H1 (cell line): ENCODE results near the gene HSPA1B. TPM values are rescaled to one million over a fixed set of nuclear protein-coding genes. Genes with fewer than 3 reads are reported as not detected.
A peak's percentile ranks its signal among the peaks of the same experiment; 100 is the strongest.

Experiments used
- CTCF ChIA-PET: fragments of 300-600 bp; sonication (Branson Sonifier 250); formaldehyde crosslinking; loops from one replicate; lab custom pipeline; 2021; ENCODE audit not compliant: partially characterized antibody; lab: Charles Lee
- POLR2A ChIA-PET: fragments of 300-600 bp; sonication (Branson Sonifier 250); formaldehyde crosslinking; loops from one replicate; lab custom pipeline; 2021; ENCODE audit warnings: inconsistent platforms; ENCODE audit not compliant: partially characterized antibody; lab: Charles Lee
- DNase-seq, 2 experiments: peaks; one replicate each; pipeline versions ENCODE4 v3.0.0 to v3.0.0-alpha.2; 2010 to 2022; ENCODE audit warnings: low spot score in 2 of 2, low read depth in 1 of 2, mixed read lengths in 1 of 2
- FAIRE-seq: peaks from 2 replicates; lab custom pipeline; 2011; peaks lifted over from hg19 to GRCh38; lab: Jason Lieb, UNC
- H2AFZ ChIP-seq: 2 replicates; pipeline ENCODE4 v1.8.1; 2012; ENCODE audit warnings: low read length, inconsistent platforms
- H2AK5ac ChIP-seq: 2 replicates; pipeline ENCODE4 v1.6.1; 2013; ENCODE audit warnings: low read depth, low read length
- H2BK120ac ChIP-seq: replicated peaks from 2 replicates; pipeline ENCODE3; 2013; ENCODE audit warnings: low read depth, low read length, inconsistent platforms
- H2BK12ac ChIP-seq: 2 replicates; pipeline ENCODE4 v1.6.1; 2013; ENCODE audit warnings: low read depth, low read length
- H2BK15ac ChIP-seq: 2 replicates; pipeline ENCODE4 v1.6.1; 2013; ENCODE audit warnings: low read length
- H2BK20ac ChIP-seq: 2 replicates; pipeline ENCODE4 v1.6.1; 2013; ENCODE audit warnings: low read length
- H2BK5ac ChIP-seq: 2 replicates; pipeline ENCODE4 v1.6.1; 2013; ENCODE audit warnings: low read depth, low read length
- H3K14ac ChIP-seq: 2 replicates; pipeline ENCODE4 v1.6.1; 2013; ENCODE audit warnings: inconsistent platforms; ENCODE audit not compliant: insufficient read length
- H3K18ac ChIP-seq: 2 replicates; pipeline ENCODE4 v1.6.1; 2013; ENCODE audit warnings: low read length; ENCODE audit errors: extremely low read depth
- H3K23ac ChIP-seq: 2 replicates; pipeline ENCODE4 v1.6.1; 2013; ENCODE audit warnings: inconsistent platforms; ENCODE audit not compliant: insufficient read length
- H3K23me2 ChIP-seq: 2 replicates; pipeline ENCODE4 v1.6.1; 2013; ENCODE audit warnings: low read depth, low read length
- H3K27ac ChIP-seq: 2 replicates; pipeline ENCODE4 v1.6.1; 2011; ENCODE audit warnings: low read depth, low read length, inconsistent platforms
- H3K27me3 ChIP-seq, 4 experiments: replicated peaks in 1 of 4; 1 replicate in 1 of 4; 2 replicates in 3 of 4; pipeline versions ENCODE4 v1.6.1 to v1.8.1; 2011 to 2013; ENCODE audit warnings: low read length in 3 of 4, mild to moderate bottlenecking in 3 of 4, inconsistent platforms in 2 of 4, mixed read lengths in 2 of 4, moderate library complexity in 1 of 4; ENCODE audit not compliant: control insufficient read depth in 3 of 4, insufficient read depth in 3 of 4; ENCODE audit errors: extremely low read depth in 1 of 4
- H3K36me3 ChIP-seq, 4 experiments: 2 replicates each; pipeline versions ENCODE4 v1.6.1 to v1.8.1; 2011 to 2013; ENCODE audit warnings: mild to moderate bottlenecking in 4 of 4, low read length in 3 of 4, moderate library complexity in 2 of 4, control low read depth in 1 of 4, inconsistent platforms in 1 of 4; ENCODE audit not compliant: insufficient read depth in 4 of 4, control insufficient read depth in 2 of 4
- H3K4ac ChIP-seq: replicated peaks from 2 replicates; pipeline ENCODE3; 2013; ENCODE audit warnings: low read length, low read depth, mixed read lengths, inconsistent platforms; ENCODE audit not compliant: insufficient read length
- H3K4me1 ChIP-seq, 4 experiments: replicated peaks in 1 of 4; 1 replicate in 1 of 4; 2 replicates in 3 of 4; pipeline versions ENCODE4 v1.6.1 to v1.8.1; 2011 to 2013; ENCODE audit warnings: low read length in 3 of 4, inconsistent platforms in 2 of 4, mixed read lengths in 1 of 4; ENCODE audit not compliant: insufficient read depth in 4 of 4, control insufficient read depth in 3 of 4
- H3K4me2 ChIP-seq, 2 experiments: 2 replicates each; pipeline versions ENCODE4 v1.6.1 to v1.8.1; 2011 to 2013; ENCODE audit warnings: low read depth in 2 of 2, low read length in 2 of 2, control low read depth in 1 of 2, inconsistent platforms in 1 of 2, mild to moderate bottlenecking in 1 of 2; ENCODE audit not compliant: insufficient read depth in 1 of 2
- H3K4me3 ChIP-seq, 4 experiments: fragments of 200-600, 300-600 bp in 1 of 4; sonication (generic), shearing (Covaris generic), sonication (Bioruptor Twin) in 1 of 4; 2 replicates each; pipeline versions ENCODE4 v1.5.1 to v1.8.1; 2011 to 2016; ENCODE audit warnings: low read length in 4 of 4, low read depth in 3 of 4, control low read depth in 2 of 4, inconsistent platforms in 2 of 4, mild to moderate bottlenecking in 2 of 4, mixed read lengths in 1 of 4, moderate library complexity in 1 of 4; ENCODE audit not compliant: insufficient read depth in 2 of 4; ENCODE audit errors: extremely low read depth in 1 of 4
- H3K56ac ChIP-seq: replicated peaks from 2 replicates; pipeline ENCODE3; 2013; ENCODE audit warnings: low read depth, mild to moderate bottlenecking, mixed read lengths, low read length, inconsistent platforms; ENCODE audit not compliant: insufficient read length
- H3K79me1 ChIP-seq: 2 replicates; pipeline ENCODE4 v1.6.1; 2013; ENCODE audit warnings: low read depth, low read length, control low read depth
- H3K79me2 ChIP-seq, 2 experiments: 2 replicates each; pipeline versions ENCODE4 v1.6.1 to v1.8.1; 2012 to 2013; ENCODE audit warnings: low read length in 2 of 2, mild to moderate bottlenecking in 2 of 2, inconsistent platforms in 1 of 2; ENCODE audit not compliant: insufficient read depth in 2 of 2, control insufficient read depth in 1 of 2
- H3K9ac ChIP-seq, 4 experiments: replicated peaks in 1 of 4; 1 replicate in 1 of 4; 2 replicates in 3 of 4; pipeline versions ENCODE4 v1.6.1 to v1.8.1; 2011 to 2013; ENCODE audit warnings: low read depth in 3 of 4, low read length in 3 of 4, control low read depth in 2 of 4, mild to moderate bottlenecking in 2 of 4, moderate library complexity in 2 of 4, inconsistent platforms in 1 of 4; ENCODE audit errors: extremely low read depth in 1 of 4
- H3K9me3 ChIP-seq, 2 experiments: 2 replicates each; pipeline versions ENCODE4 v1.6.1 to v1.8.1; 2012 to 2013; ENCODE audit warnings: mild to moderate bottlenecking in 2 of 2, moderate library complexity in 2 of 2, control low read depth in 1 of 2, inconsistent platforms in 1 of 2, low read depth in 1 of 2, low read length in 1 of 2, mixed read lengths in 1 of 2; ENCODE audit not compliant: insufficient read depth in 2 of 2
- H4K20me1 ChIP-seq, 2 experiments: replicated peaks in 1 of 2; 2 replicates each; pipeline versions ENCODE3 to v1.8.1; 2011 to 2013; ENCODE audit warnings: inconsistent platforms in 2 of 2, low read length in 2 of 2, mild to moderate bottlenecking in 1 of 2; ENCODE audit not compliant: insufficient read depth in 2 of 2, control insufficient read depth in 1 of 2
- H4K5ac ChIP-seq: 2 replicates; pipeline ENCODE4 v1.6.1; 2013; ENCODE audit warnings: low read length, low read depth, mixed read lengths, inconsistent platforms; ENCODE audit not compliant: insufficient read length
- H4K8ac ChIP-seq: 2 replicates; pipeline ENCODE4 v1.8.0; 2013; ENCODE audit warnings: mild to moderate bottlenecking, moderate library complexity, low read length, inconsistent platforms; ENCODE audit not compliant: insufficient read depth; ENCODE audit errors: extremely low read depth
- H4K91ac ChIP-seq: replicated peaks from 2 replicates; pipeline ENCODE3; 2013; ENCODE audit warnings: low read length, mixed read lengths, inconsistent platforms; ENCODE audit not compliant: insufficient read length
- CREB1 ChIP-seq: IDR thresholded peaks from 2 replicates; pipeline ENCODE4 v1.6.1; 2012; ENCODE audit warnings: inconsistent platforms
- CTCF ChIP-seq, 3 experiments: IDR thresholded peaks; 1 replicate in 2 of 3; 2 replicates in 1 of 3; pipeline versions ENCODE4 v1.5.1 to v1.6.1; 2011; ENCODE audit warnings: low read length in 3 of 3, mild to moderate bottlenecking in 3 of 3, inconsistent platforms in 2 of 3, low read depth in 1 of 3, moderate library complexity in 1 of 3; ENCODE audit not compliant: insufficient read depth in 1 of 3; ENCODE audit errors: control extremely low read depth in 1 of 3
- KDM5A ChIP-seq: fragments of 200-600 bp; IDR thresholded peaks from 2 replicates; pipeline ENCODE4 v1.7.1; 2012; ENCODE audit warnings: mild to moderate bottlenecking, low read length, inconsistent platforms, mixed read lengths
- RAD21 ChIP-seq, 2 experiments: IDR thresholded peaks in 1 of 2; conservative IDR thresholded peaks in 1 of 2; 2 replicates each; pipeline ENCODE4 v1.6.1; 2011; ENCODE audit warnings: low read depth in 2 of 2, low read length in 2 of 2, improper control_type of control experiment in 1 of 2, inconsistent platforms in 1 of 2, mild to moderate bottlenecking in 1 of 2, moderate library complexity in 1 of 2
- RXRA ChIP-seq: IDR thresholded peaks from 2 replicates; pipeline ENCODE4 v1.6.1; 2011; ENCODE audit warnings: low read depth, mild to moderate bottlenecking, low read length, moderate library complexity; ENCODE audit not compliant: insufficient read depth
- SIN3A ChIP-seq, 2 experiments: IDR thresholded peaks in 1 of 2; conservative IDR thresholded peaks in 1 of 2; 2 replicates each; pipeline ENCODE4 v1.6.1; 2011 to 2012; ENCODE audit warnings: low read length in 2 of 2, improper control_type of control experiment in 1 of 2, low read depth in 1 of 2, mild to moderate bottlenecking in 1 of 2
- TBP ChIP-seq: IDR thresholded peaks from 2 replicates; pipeline ENCODE4 v1.6.1; 2011; ENCODE audit warnings: low read depth, low read length, improper control_type of control experiment
- WGBS, 2 experiments: shearing (Covaris generic) in 1 of 2; methylation state at CpG; one replicate each; pipeline versions ENCODE4 v1.1.6 to v1.1.7; 2013 to 2015; ENCODE audit warnings: low lambda C conversion rate in 2 of 2, mixed read lengths in 2 of 2, inconsistent platforms in 1 of 2, low coverage in 1 of 2, missing lambda C conversion rate in 1 of 2; ENCODE audit not compliant: insufficient replicate concordance in 2 of 2, insufficient coverage in 1 of 2, insufficient read length in 1 of 2; ENCODE audit errors: extremely low coverage in 1 of 2, missing lambda C conversion rate in 1 of 2; 5-methylcytosine and 5-hydroxymethylcytosine counted together
- polyA plus RNA-seq, 7 experiments: library from polyadenylated mRNA; depleted of rRNA in 3 of 7; stranded (reverse) in 5 of 7; unstranded in 2 of 7; fragments of >200 nt in 5 of 7; fragments of 200-250 nt in 2 of 7; gene quantifications; 1 replicate in 5 of 7; 2 replicates in 1 of 7; 4 replicates in 1 of 7; pipeline versions ENCODE4 v1.2.1 to v1.2.3, GENCODE V29; 2011 to 2013; ENCODE audit warnings: missing spikeins in 2 of 7, mixed read lengths in 2 of 7
- total RNA-seq: library from RNA; stranded (reverse); fragmentation: NEBNext Ultra II Directional; extraction: Animal tissue kit (Norgen Biotek cat#: 25700); gene quantifications from 2 replicates; pipeline ENCODE4 v1.2.1, GENCODE V29; 2021

HSPA1B gene
- total and polyA plus RNA-seq, 2 of the 8 experiments (the other 6 are each of a cell fraction or from before 2014, with no cell fraction given) = 36.6 to 76.6 TPM

GRCh38 chr6:31834367-31835250, 7.1 kb downstream of the HSPA1B start:
- Histone ChIP-seq H3K79me1 (peaks cover 5% of the 10 kb centered on the region; the same call in 1 of the 2 replicates), H4K91ac (peak overlapping the region; percentile 89), H4K20me1 (peaks cover 16 to 22% of the 10 kb centered on the region in 2 experiments), H2BK5ac (peak overlapping the region; percentile 83), H3K56ac (peak overlapping the region; percentile 89), H2BK120ac (peak overlapping the region; percentile 25), H3K4me2 (peak overlapping the region; percentile 84 to 99), H3K23me2 (peaks cover 20% of the 10 kb centered on the region), H3K4ac (peak overlapping the region; percentile 93), H3K14ac (no peak overlapping the region), H2BK20ac (no peak overlapping the region), H4K5ac (peak overlapping the region; percentile 87), H3K27me3 (no peaks in the 10 kb centered on the region), H3K27ac (peak overlapping the region; percentile 96), H3K18ac (peak overlapping the region; percentile 83), H3K4me3 (peak overlapping the region; percentile 70 to 99 (median 92)), H3K79me2 (peaks cover 17 to 59% of the 10 kb centered on the region in 2 experiments), H2BK15ac (no peak overlapping the region), H4K8ac (peak overlapping the region; percentile 92), H3K9me3 (no peaks in the 10 kb centered on the region), H3K36me3 (peaks cover 25 to 43% (median 33%) of the 10 kb centered on the region in 4 experiments), H3K23ac (no peak overlapping the region), H2AK5ac (no peak overlapping the region), H3K4me1 (peaks cover 2 to 9% (median 6%) of the 10 kb centered on the region in 4 experiments; a peak in 5 of 7 replicates), H2AFZ (peak overlapping the region; percentile 87), H2BK12ac (no peak overlapping the region), H3K9ac (peak overlapping the region; percentile 85 to 96 (median 91))
- ChIA-PET POLR2A (interaction anchor here (0.6 to 11.4 kb wide), 40 partner anchors 12 to 292 kb away, joined by 3 to 189 read pairs (median 6); partner anchors contain the start of genes ABHD16A, ATP6V1G2, C6orf47 and CSNK2B), CTCF (interaction anchor here (1.0 to 1.7 kb wide), 2 partner anchors 65 to 170 kb away, joined by 3 to 9 read pairs; partner anchors contain the start of gene GPANK1)
- WGBS, 2 experiments = 2% methylated on average over 59 of the region's 59 CpGs; no CpG with 5 or more reads in 1 of the 2 experiments
- peak in 1 of 2 experiments; percentile 89 for DNase-seq
- FAIRE-seq = no peak
- TF ChIP-seq CTCF (IDR thresholded peaks at IDR 0.05; ENCODE audit: control extremely low read depth in 1 of 3, insufficient read depth in 1 of 3, low read depth in 1 of 3, low read length in 3 of 3) (no peak), SIN3A (conservative IDR thresholded peaks at IDR 0.05 in 1 of 2, IDR thresholded peaks at IDR 0.05 in 1 of 2; ENCODE audit: low read depth in 1 of 2, low read length in 2 of 2) (peak; percentile 76 to 78; a peak in 2 of 4 replicates), KDM5A (0 out of 2 replicates have a peak, but pooled peaks have one; percentile 31), RXRA (no peak), TBP (peak; percentile 98), CREB1 (no peak; the same call in 1 of the 2 replicates), RAD21 (IDR thresholded peaks at IDR 0.05 in 1 of 2, conservative IDR thresholded peaks at IDR 0.05 in 1 of 2; ENCODE audit: low read depth in 2 of 2, low read length in 2 of 2) (no peak)
